TTC549 (cell line): ENCODE measurements around the gene VSTM4.

Experiments
- FAIRE-seq: peaks from 2 replicates; lab custom pipeline; 2012; peaks lifted over from hg19 to GRCh38; lab: Jason Lieb, UNC

Gene VSTM4

GRCh38 chr10:49040601-49041000 lies 74.7 kb downstream of the VSTM4 start:
- FAIRE-seq: no peak

GRCh38 chr10:49039409-49039808 lies 75.9 kb downstream of the VSTM4 start:
- no peak for FAIRE-seq

GRCh38 chr10:49038711-49039110 lies 76.6 kb downstream of the VSTM4 start:
- no peak for FAIRE-seq

- no peak for FAIRE-seq
Observed at GRCh38 chr10:49037187-49037586, 78.1 kb downstream of the VSTM4 start.

- no peak for FAIRE-seq
Observed at GRCh38 chr10:49036638-49037037, 78.7 kb downstream of the VSTM4 start.

GRCh38 chr10:49035920-49036319 lies 79.4 kb downstream of the VSTM4 start:
- no peak for FAIRE-seq

GRCh38 chr10:49034925-49035324 lies 80.4 kb downstream of the VSTM4 start:
- FAIRE-seq: no peak

- no peak for FAIRE-seq
Observed at GRCh38 chr10:49033939-49034338, 81.4 kb downstream of the VSTM4 start.

GRCh38 chr10:49029666-49030065 lies 85.7 kb downstream of the VSTM4 start:
- no peak for FAIRE-seq

- FAIRE-seq: no peak
Observed at GRCh38 chr10:49028639-49029038, 86.7 kb downstream of the VSTM4 start.

GRCh38 chr10:49025347-49025983 lies 89.9 kb downstream of the VSTM4 start:
- FAIRE-seq: no peak

GRCh38 chr10:49024484-49024883 lies 90.8 kb downstream of the VSTM4 start:
- FAIRE-seq: no peak

GRCh38 chr10:49023752-49024151 lies 91.6 kb downstream of the VSTM4 start:
- no peak for FAIRE-seq

GRCh38 chr10:49023071-49023470 lies 92.3 kb downstream of the VSTM4 start:
- no peak for FAIRE-seq

- no peak for FAIRE-seq
Observed at GRCh38 chr10:49021685-49022084, 93.6 kb downstream of the VSTM4 start.

GRCh38 chr10:49015700-49016099 lies 99.6 kb downstream of the VSTM4 start:
- FAIRE-seq: no peak

GRCh38 chr10:49012603-49013002 lies 102.7 kb downstream of the VSTM4 start:
- FAIRE-seq: no peak

GRCh38 chr10:49011756-49012155 lies 103.6 kb downstream of the VSTM4 start:
- FAIRE-seq: no peak

GRCh38 chr10:49010865-49011264 lies 104.5 kb downstream of the VSTM4 start:
- FAIRE-seq: no peak

- FAIRE-seq: no peak
Observed at GRCh38 chr10:49010295-49010694, 105.0 kb downstream of the VSTM4 start.

GRCh38 chr10:49009199-49009979 lies 105.9 kb downstream of the VSTM4 start:
- no peak for FAIRE-seq

- FAIRE-seq: no peak
Observed at GRCh38 chr10:49008505-49009198, 106.7 kb downstream of the VSTM4 start.

- no peak for FAIRE-seq
Observed at GRCh38 chr10:49008091-49008490, 107.2 kb downstream of the VSTM4 start.
